Lung microvascular endothelial cell (primary cell): ENCODE data around the gene SGSM2. TPM values are rescaled to one million over a fixed set of nuclear protein-coding genes. Genes with fewer than 3 reads are reported as not detected.
"Not testable (repeated sequence)": the region's sequence is repeated elsewhere in the genome, so short reads cannot be mapped to it uniquely, and the experiment has no call there.

Source experiments
- DNase-seq, 2 donors: peaks; one replicate each; pipeline versions ENCODE4 v3.0.0 to v3.0.0-alpha.2; 2010; ENCODE audit warnings: low read depth in 2 of 2
- total RNA-seq: library from RNA; depleted of rRNA; stranded (reverse); fragments of >200 nt; gene quantifications from 2 replicates; pipeline ENCODE4 v1.2.1, GENCODE V29; 2014

Gene SGSM2, protein sequence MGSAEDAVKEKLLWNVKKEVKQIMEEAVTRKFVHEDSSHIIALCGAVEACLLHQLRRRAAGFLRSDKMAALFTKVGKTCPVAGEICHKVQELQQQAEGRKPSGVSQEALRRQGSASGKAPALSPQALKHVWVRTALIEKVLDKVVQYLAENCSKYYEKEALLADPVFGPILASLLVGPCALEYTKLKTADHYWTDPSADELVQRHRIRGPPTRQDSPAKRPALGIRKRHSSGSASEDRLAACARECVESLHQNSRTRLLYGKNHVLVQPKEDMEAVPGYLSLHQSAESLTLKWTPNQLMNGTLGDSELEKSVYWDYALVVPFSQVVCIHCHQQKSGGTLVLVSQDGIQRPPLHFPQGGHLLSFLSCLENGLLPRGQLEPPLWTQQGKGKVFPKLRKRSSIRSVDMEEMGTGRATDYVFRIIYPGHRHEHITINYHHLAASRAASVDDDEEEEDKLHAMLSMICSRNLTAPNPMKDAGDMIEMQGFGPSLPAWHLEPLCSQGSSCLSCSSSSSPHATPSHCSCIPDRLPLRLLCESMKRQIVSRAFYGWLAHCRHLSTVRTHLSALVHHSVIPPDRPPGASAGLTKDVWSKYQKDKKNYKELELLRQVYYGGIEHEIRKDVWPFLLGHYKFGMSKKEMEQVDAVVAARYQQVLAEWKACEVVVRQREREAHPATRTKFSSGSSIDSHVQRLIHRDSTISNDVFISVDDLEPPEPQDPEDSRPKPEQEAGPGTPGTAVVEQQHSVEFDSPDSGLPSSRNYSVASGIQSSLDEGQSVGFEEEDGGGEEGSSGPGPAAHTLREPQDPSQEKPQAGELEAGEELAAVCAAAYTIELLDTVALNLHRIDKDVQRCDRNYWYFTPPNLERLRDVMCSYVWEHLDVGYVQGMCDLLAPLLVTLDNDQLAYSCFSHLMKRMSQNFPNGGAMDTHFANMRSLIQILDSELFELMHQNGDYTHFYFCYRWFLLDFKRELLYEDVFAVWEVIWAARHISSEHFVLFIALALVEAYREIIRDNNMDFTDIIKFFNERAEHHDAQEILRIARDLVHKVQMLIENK
- total RNA-seq, result 22.0 and 37.5 TPM in 2 replicates

GRCh38 chr17:2336852-2337543 is at the start of gene SGSM2:
Gene SGSM2, plus strand, starts transcription at chr17:2337501. Its CDS starts 188 bp downstream, at chr17:2337689.
- DNase-seq, result peak; percentile 60 to 77

DNA sequence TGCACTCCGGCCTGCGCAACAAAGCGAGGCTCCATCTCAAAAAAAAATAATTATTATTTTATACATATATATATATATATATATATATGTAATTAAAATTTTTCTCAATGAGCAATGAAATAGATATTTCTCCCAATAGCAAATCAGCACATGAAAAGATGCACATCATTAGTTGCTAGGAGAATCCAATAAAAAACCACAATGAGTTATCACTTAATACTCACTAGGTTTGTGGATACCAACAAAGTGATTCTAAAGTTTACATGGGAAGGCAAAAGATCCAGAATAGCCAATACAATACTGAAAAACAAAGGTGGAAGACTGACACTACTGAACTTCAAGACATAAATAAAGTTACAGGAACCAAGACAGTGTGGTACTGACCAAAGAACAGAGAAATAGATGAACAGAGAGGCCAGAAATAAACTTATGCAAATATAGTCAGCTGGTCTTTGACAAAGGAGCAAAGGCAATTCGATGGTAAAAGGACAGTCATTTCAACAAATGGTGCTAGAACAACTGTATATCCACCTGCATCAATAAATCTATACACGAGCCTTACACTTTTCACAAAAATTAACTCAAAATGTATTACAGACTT is 47.3 kb upstream of the SGSM2 start:
- no peak for DNase-seq

- no peak for DNase-seq
These were observed 45.2 kb upstream of the SGSM2 start for GRCh38 chr17:2292100-2292499.

DNA sequence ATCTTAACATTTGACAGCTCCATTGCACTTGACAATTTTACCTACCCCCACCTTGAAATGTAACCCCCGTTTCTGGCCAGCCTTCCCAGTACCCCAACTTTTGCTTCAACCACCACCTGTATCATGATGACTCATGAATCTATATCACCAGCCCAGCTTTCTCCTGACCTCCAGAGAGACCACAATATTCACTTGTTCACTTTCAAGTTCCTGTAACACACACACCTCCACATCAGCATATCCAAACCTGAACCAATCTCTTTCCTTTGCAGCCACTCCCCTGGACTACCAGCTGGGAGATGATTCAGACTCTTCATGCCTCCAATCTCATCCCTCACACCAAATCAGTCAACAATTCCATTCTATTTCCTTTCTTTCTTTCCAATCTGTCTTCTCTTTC is 41.7 kb upstream of the SGSM2 start:
- no peak for DNase-seq

GRCh38 chr17:2297023-2297422 is 40.3 kb upstream of the SGSM2 start:
- DNase-seq, result no peak

DNA sequence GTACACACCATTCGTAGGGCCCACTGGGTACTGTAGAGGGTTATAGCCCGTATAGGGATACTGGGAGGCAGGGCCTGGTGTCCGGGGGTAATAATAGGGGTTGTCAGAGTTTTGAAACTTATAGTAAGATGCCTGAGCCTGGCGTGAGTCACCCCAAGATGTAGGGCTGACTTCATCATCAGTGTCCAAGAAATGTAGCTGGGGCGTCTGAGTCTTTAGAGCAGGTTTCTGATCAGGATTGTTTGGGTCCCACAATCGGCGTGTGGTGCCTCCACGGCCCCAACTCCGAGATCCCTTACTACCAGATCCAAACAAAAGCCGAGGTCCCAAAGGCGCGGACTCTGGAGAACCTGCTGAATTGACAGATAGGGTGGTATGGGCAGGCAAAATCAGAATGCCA is 38.2 kb upstream of the SGSM2 start:
- no peak for DNase-seq

- no peak for DNase-seq
These were observed 37.5 kb upstream of the SGSM2 start for GRCh38 chr17:2299756-2300155.

DNA sequence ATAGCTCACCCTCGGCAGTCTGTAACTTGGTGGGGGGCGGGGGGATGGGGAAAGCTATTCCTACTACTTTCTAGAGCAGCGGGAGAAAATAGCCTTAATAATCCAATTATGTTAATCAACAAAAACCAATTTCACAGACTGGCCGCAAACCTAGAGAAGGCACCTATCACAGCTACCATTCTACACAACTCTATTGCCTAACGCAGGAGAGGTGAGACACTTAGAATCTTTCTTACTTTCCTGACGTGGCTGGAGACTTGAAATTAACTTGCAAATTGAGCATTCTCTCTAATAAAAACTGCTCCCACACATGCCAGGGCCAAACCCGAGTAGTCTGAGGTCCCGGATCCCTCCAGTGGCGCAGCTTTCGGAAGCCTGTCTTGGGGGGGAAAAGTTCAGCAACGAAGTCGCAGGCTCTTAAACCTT is 34.5 kb upstream of the SGSM2 start:
- peak in 1 of 2 donors; percentile 6 for DNase-seq

DNA sequence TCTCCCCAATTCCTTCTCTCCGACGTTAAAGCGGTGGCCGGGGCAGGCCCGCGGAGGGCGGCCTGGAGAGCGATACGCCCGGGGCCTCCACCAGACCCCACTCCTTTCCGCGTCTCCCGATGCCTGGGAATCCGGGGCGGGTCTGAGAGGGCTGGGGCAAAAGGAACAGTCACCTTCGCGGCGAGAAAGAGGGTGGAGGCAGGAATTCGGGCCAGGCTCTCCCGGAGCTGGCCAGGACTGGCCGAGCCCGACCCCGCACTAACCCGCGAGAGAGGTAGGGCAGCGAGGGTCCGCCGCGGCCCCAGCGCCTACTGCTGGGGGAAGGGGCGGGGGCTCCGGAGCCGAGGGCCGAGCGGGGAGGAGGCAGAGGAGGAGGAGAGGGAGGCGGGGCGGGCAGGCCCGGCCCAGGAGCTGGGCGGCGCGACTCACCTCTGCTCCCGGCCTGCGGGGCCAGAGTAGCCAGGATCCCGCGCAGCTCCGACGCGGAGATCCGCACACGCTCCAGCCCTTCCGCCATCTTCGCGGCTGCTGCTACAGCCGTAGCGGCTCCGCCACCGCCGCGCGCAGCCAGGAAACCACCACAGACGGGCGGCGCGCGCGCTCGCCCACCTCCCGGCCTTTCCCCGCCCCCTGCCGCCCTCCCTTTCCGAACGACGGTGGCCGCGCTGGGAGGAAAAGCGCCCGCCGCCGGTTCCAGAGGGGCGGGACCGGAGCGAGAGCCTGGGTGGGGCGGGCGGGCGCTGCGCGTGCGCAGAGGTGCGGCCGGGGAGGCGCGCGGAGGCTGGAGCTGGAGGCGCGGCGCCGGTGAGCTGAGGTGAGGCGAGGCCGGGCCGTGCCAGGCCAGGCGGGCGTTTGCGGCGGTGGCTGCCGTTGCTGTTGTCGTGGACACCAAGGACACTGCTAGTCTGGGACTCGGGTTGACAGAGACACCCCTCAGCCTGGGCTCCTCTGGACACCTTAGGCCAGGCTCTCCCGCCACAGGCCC is 33.8 kb upstream of the SGSM2 start, which contains the start of the genes SMG6 and SRR:
Gene SMG6, minus strand, starts transcription at position 582 of the 985 bp plus-strand sequence. Its CDS starts 65 bp downstream, at position 517.
Gene SRR, plus strand, starts transcription at position 747 of the 985 bp plus-strand sequence. CDS start 11,611 bp downstream, outside the sequence.
- peak; percentile 90 to 94 for DNase-seq

DNA sequence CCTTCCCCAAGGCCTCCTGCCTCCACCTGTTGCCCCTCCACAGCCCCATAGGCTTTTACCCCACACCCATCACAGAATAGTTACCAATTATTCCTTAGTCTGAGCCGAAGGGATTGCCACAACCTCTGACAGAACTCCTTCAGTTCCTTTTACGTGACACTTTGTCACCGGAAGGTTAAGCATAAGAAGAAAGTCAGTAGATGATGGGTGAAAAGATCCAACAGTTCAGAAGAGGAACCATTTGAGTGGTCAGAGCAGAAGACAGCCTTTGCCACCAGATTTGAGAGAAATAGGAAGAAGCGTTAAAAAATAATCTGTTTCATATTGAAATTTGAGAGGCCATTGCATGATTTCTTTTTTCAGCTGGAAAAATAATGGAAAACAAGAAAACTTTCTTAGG is 32.4 kb upstream of the SGSM2 start:
- DNase-seq, result no peak

DNA sequence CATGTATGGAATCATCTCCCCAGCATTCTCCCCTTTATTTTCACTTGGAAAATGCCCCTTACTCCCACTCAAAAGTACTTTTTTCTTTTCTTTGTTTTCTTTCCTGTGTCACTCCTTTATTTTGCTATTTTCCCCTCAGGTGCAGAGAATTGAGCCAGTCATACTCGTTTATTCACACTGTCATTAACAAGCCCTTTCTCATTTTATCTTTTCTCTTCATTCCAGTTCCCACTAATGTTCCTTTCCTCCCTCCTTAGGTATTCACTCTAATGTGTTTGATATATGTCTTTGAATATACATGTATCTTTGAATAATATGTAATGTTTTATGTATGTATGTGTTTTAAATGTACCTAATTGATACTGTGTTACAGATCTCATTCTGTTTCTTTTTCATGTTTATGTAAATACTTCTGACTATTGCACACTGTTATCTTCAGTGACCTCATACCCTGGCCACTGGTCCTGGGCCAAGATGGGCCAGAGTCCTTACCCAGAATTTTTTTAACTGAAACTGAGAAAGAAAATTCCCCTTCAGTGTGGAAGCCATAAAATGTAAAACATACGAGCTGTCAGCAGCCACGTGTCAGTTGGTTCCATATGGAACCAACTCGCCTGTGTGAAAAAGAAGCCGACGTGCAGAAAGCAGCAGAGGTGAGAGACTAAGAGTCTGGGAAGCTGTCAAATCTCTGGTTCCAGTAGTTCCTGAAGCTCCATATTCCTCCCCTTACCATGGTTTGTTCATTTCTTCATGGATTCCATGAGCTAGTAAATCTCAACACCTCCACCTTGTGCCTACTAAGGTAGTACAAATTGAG is 27.8 kb upstream of the SGSM2 start:
- DNase-seq, result no peak

- DNase-seq, result peak in 1 of 2 donors; percentile 58
These were observed 24.6 kb upstream of the SGSM2 start for GRCh38 chr17:2312736-2313135.

DNA sequence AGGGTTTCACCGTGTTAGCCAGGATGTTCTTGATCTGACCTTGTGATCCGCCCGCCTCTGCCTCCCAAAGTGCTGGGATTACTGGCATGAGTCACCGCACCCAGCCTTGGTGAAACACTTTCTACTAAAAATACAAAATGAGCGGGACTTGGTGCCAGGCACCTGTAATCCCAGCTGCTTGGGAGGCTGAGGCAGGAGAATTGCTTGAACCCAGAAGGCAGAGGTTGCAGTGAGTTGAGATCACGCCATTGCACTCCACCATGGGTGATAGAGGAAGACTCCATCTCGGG is 20.4 kb upstream of the SGSM2 start:
- DNase-seq, result not testable (repeated sequence)

DNA sequence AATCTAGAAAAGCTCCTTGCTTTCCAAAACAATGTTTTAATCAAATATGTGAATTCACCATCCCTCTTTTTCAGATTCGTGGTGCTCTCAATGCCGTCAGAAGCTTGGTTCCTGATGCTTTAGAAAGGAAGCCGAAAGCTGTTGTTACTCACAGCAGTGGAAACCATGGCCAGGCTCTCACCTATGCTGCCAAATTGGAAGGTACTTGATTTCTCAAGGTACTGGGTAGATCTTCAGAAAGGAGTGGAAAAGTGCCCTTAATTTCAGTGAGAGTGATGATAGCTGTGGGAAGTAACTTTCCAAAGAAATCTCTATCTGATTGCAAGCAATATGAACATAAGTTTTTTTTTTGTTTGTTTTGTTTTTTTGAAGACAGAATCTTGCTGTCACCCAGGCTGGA is 19.5 kb upstream of the SGSM2 start:
- no peak for DNase-seq

- no peak for DNase-seq
These were observed 18.2 kb upstream of the SGSM2 start for GRCh38 chr17:2319051-2319450.

- no peak for DNase-seq
These were observed 15.9 kb upstream of the SGSM2 start for GRCh38 chr17:2321399-2321798.

DNA sequence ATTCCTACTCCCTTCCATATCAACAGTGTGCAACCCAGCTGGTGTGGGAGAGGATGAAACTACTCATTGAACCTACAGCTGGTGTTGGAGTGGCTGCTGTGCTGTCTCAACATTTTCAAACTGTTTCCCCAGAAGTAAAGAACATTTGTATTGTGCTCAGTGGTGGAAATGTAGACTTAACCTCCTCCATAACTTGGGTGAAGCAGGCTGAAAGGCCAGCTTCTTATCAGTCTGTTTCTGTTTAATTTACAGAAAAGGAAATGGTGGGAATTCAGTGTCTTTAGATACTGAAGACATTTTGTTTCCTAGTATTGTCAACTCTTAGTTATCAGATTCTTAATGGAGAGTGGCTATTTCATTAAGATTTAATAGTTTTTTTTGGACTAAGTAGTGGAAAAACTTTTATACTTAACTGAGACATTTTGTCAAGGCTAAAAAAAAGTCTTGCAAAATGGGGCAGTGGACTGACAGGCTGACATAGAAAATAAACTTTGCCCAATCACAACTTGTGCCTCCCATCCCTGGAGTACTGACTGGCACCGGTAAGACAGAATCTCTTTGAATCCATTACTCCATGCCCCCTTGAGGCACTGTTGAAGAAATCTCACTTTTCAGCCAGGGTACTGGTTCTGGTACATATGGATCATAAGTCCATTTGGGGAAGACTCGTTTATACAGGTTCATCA is 13.5 kb upstream of the SGSM2 start:
- DNase-seq, result no peak

DNA sequence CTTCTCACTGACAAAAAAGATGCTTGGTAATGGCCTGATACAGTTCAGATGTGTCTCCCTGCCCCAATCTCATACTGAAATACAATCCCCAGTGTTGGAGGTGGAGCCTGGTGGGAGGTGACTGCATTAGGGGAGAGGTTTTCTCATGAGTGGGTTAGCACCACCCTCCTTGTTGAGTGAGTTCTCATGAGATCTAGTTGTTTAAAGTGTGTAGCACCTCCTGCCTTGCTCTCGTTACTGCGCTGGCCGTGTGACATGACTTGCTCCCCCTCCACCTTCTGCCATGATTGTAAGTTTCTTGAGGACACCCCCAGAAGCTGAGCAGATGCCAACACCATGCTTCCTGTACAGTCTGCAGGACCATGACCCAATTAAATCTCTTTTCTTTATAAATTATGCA is 6.0 kb upstream of the SGSM2 start:
- peak in 1 of 2 donors; percentile 10 for DNase-seq
